ENCODE data around the gene NID2. TPM values are rescaled to one million over a fixed set of nuclear protein-coding genes. Genes with fewer than 3 reads are reported as not detected.

The NID2 gene
- total RNA-seq, 1 donor from 2014 or later: 24.7 TPM

DNA sequence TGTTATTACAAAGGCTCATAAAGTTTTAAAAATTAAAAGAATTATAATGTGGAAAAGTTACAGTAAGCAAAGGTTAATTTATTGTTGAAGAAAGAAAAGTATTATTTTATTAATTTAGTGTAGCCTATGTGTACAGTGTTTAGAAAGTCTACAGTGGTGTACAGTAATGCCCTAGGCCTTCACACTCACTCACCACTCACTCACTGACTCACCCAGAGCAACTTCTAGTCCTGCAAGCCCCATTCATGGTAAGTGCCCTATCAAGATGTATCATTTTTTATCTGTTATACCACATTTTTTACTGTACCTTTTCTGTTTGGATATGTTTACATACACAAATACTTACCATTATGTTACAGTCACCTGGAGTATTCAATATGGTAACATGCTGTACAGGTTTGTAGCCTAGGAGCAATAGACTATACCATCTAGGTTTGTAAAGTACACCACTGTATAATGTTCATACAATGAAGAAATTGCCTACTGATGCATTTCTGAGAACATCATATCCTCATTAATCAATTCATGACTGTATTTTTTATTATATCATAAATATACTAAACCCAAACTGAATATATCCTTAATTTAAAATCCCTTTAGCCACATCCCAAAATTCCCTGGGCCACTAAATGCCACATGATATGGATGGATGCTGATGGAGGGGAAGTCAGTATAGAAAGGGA is 43.6 kb upstream of the NID2 start:
- peaks cover 9% of the 10 kb centered on the region for H3K27me3 Mint-ChIP-seq (ENCODE audit: insufficient read depth, low read depth)

DNA sequence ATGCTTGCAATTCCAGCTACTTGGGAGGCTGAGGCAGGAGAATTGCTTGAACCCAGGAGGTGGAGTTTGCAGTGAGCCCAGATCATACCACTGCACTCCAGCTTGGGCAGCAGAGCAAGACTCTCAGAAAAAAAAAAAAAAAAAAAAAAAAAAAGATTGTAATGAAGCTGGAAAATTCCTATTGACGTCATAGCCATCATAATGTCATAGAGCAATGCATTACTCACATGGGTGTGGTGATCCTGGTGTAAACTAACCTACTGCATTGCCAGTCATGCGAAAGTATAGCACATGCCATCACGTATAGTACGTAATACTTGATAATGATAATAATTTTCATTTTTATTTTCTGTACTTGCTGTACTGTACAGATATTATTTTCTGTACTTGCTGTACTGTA is 42.7 kb upstream of the NID2 start:
- Histone ChIP-seq H3K4me1 (peaks cover 11% of the 10 kb centered on the region), H3K4me3 (no peak overlapping the region), H3K27me3 (no peaks in the 10 kb centered on the region), H3K9me3 (ENCODE audit: low read depth) (no peaks in the 10 kb centered on the region), H3K27ac (no peak overlapping the region), H4K20me1 (ENCODE audit: low read depth) (no peaks in the 10 kb centered on the region), H3K4me2 (no peak overlapping the region), H2AFZ (replicated peaks) (no peak overlapping the region), H3K79me2 (ENCODE audit: low read depth) (no peaks in the 10 kb centered on the region), H3K9ac (no peak overlapping the region), H3K36me3 (no peaks in the 10 kb centered on the region), H3F3A (ENCODE audit: low read depth) (peaks cover 7% of the 10 kb centered on the region)
- no peaks in the 10 kb centered on the region for H3K36me3 Mint-ChIP-seq
- no peak overlapping the region for H3K27ac Mint-ChIP-seq
- peaks cover 9% of the 10 kb centered on the region for H3K27me3 Mint-ChIP-seq (ENCODE audit: insufficient read depth, low read depth)
- peaks cover 2% of the 10 kb centered on the region for H3K9me3 Mint-ChIP-seq
- no peak for DNase-seq (ENCODE audit: low spot score)
- H3K4me3 Mint-ChIP-seq: no peak overlapping the region
- TF ChIP-seq, protein P1, sequence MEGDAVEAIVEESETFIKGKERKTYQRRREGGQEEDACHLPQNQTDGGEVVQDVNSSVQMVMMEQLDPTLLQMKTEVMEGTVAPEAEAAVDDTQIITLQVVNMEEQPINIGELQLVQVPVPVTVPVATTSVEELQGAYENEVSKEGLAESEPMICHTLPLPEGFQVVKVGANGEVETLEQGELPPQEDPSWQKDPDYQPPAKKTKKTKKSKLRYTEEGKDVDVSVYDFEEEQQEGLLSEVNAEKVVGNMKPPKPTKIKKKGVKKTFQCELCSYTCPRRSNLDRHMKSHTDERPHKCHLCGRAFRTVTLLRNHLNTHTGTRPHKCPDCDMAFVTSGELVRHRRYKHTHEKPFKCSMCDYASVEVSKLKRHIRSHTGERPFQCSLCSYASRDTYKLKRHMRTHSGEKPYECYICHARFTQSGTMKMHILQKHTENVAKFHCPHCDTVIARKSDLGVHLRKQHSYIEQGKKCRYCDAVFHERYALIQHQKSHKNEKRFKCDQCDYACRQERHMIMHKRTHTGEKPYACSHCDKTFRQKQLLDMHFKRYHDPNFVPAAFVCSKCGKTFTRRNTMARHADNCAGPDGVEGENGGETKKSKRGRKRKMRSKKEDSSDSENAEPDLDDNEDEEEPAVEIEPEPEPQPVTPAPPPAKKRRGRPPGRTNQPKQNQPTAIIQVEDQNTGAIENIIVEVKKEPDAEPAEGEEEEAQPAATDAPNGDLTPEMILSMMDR (IDR thresholded peaks at IDR 0.05): no peak
- TF ChIP-seq EZH2phosphoT487 (IDR thresholded peaks at IDR 0.05) (no peak), EZH2 (IDR thresholded peaks at IDR 0.05) (no peak)
- peaks cover 5% of the 10 kb centered on the region for H3K4me1 Mint-ChIP-seq

More for the DNA sequence above, 43.6 kb upstream of the NID2 start:
- Histone ChIP-seq H4K20me1 (ENCODE audit: low read depth) (no peaks in the 10 kb centered on the region), H3K36me3 (no peaks in the 10 kb centered on the region), H3F3A (ENCODE audit: low read depth) (peaks cover 7% of the 10 kb centered on the region), H3K9me3 (ENCODE audit: low read depth) (no peaks in the 10 kb centered on the region), H2AFZ (replicated peaks) (no peak overlapping the region), H3K79me2 (ENCODE audit: low read depth) (no peaks in the 10 kb centered on the region), H3K27ac (no peak overlapping the region), H3K9ac (no peak overlapping the region), H3K27me3 (no peaks in the 10 kb centered on the region), H3K4me2 (no peak overlapping the region), H3K4me3 (no peak overlapping the region), H3K4me1 (peaks cover 13% of the 10 kb centered on the region)
- Mint-ChIP-seq H3K4me3 (no peak overlapping the region), H3K9me3 (peaks cover 2% of the 10 kb centered on the region), H3K36me3 (no peaks in the 10 kb centered on the region), H3K27ac (no peak overlapping the region), H3K4me1 (peaks cover 5% of the 10 kb centered on the region)
- TF ChIP-seq, protein P1 (IDR thresholded peaks at IDR 0.05): no peak
- TF ChIP-seq EZH2phosphoT487 (IDR thresholded peaks at IDR 0.05) (no peak), EZH2 (IDR thresholded peaks at IDR 0.05) (no peak)
- DNase-seq (ENCODE audit: low spot score): no peak

DNA sequence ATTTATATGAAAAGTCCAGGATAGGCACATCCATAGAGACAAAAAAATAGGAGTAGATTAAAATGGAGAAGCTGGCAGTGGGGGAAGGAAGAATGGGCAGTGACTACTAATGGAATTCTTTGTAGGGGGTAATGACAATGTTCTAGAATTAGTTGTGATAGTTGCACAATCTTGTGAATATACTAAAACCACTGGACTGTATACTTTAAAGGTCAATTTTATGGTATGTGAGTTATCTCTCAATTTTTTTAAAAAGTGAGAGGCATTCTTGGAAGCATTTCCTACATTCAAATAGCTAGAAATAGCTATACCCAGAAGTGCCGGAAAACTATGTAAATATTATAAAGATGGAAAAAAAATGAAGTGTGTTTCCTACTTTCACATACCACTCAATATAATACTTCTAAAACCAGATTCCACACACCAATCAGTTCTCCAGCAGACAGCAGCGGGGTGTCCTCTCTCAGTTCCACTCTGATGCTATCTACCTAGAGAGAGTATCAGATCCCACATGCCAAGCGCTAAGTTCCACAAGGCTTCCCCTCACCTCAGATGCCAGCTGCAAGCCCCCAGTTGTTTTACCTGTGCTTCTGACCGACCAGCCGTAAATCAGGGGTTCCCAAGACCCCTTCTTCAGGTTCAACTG is 41.7 kb upstream of the NID2 start:
- TF ChIP-seq, protein P1 (IDR thresholded peaks at IDR 0.05): no peak
- TF ChIP-seq EZH2 (IDR thresholded peaks at IDR 0.05) (no peak), EZH2phosphoT487 (IDR thresholded peaks at IDR 0.05) (no peak)
- no peaks in the 10 kb centered on the region for H3K79me2 ChIP-seq (ENCODE audit: low read depth)
- H3K27ac Mint-ChIP-seq: no peak overlapping the region
- H3K9ac ChIP-seq: no peak overlapping the region
- peaks cover under 1% of the 10 kb centered on the region for H3K4me1 ChIP-seq
- peaks cover 9% of the 10 kb centered on the region for H3K27me3 Mint-ChIP-seq (ENCODE audit: insufficient read depth, low read depth)
- no peaks in the 10 kb centered on the region for H3K36me3 Mint-ChIP-seq
- no peak overlapping the region for H2AFZ ChIP-seq (replicated peaks)
- no peak for DNase-seq (ENCODE audit: low spot score)
- no peaks in the 10 kb centered on the region for H3F3A ChIP-seq (ENCODE audit: low read depth)
- no peaks in the 10 kb centered on the region for H4K20me1 ChIP-seq (ENCODE audit: low read depth)
- no peak overlapping the region for H3K4me3 ChIP-seq
- no peaks in the 10 kb centered on the region for H3K27me3 ChIP-seq
- no peak overlapping the region for H3K27ac ChIP-seq
- H3K36me3 ChIP-seq: no peaks in the 10 kb centered on the region
- peaks cover 2% of the 10 kb centered on the region for H3K9me3 Mint-ChIP-seq
- H3K4me2 ChIP-seq: no peak overlapping the region
- H3K4me3 Mint-ChIP-seq: no peak overlapping the region
- H3K4me1 Mint-ChIP-seq: no peaks in the 10 kb centered on the region
- no peaks in the 10 kb centered on the region for H3K9me3 ChIP-seq (ENCODE audit: low read depth)
